Ovary (tissue), 3 donors: ENCODE data around the gene ARNT2.

Experiments
- CTCF ChIP-seq, 3 donors: fragments of 450-650 bp in 2 of 3; fragments of 200-600 bp in 1 of 3; IDR thresholded peaks; one replicate each; pipeline versions ENCODE4 v1.5.1 to v1.8.0; 2016 to 2022; ENCODE audit warnings: antibody characterized with exemption in 3 of 3, mild to moderate bottlenecking in 1 of 3
- EP300 ChIP-seq: sonication (generic); formaldehyde crosslinking; IDR thresholded peaks from one replicate; pipeline ENCODE4 v1.6.1; 2017; ENCODE audit warnings: antibody characterized with exemption
- POLR2A ChIP-seq: fragments of 450-650 bp; IDR thresholded peaks from one replicate; pipeline ENCODE4 v1.6.1; 2017; ENCODE audit warnings: antibody characterized with exemption, mild to moderate bottlenecking, moderate library complexity
- donor health status: DM: no; HTN: no; CAD: no.

GRCh38 chr15:80419546-80419945 lies 15.4 kb downstream of the ARNT2 start:
- no peak for TF ChIP-seq POLR2A
- no peak for TF ChIP-seq CTCF (IDR thresholded peaks at IDR 0.05)
- TF ChIP-seq EP300: no peak
